SK-N-SH (cell line): ENCODE results near the gene PRDM15. TPM values are rescaled to one million over a fixed set of nuclear protein-coding genes. Genes with fewer than 3 reads are reported as not detected.

ENCODE experiments used
- CTCF ChIA-PET: fragments of 300-600, 350-600 bp; formaldehyde crosslinking; extraction: SDS; loops from one replicate; lab custom pipeline; 2021; lab: Yijun Ruan, JAX
- POLR2A ChIA-PET: fragments of 350-600 bp; sonication (Branson Sonifier 250); formaldehyde crosslinking; extraction: SDS; loops from one replicate; lab custom pipeline; 2020; ENCODE audit warnings: antibody characterized with exemption, inconsistent platforms; lab: Yijun Ruan, JAX
- DNase-seq: peaks from one replicate; pipeline ENCODE4 v3.0.0; 2012
- H2AFZ ChIP-seq: fragments of 200-600 bp; sonication (generic); 2 replicates; pipeline ENCODE4 v1.8.1; 2016; ENCODE audit warnings: antibody characterized with exemption, mild to moderate bottlenecking, low read depth
- H3F3A ChIP-seq: fragments of 200-600 bp; sonication (generic); replicated peaks from 2 replicates; pipeline ENCODE3; 2016; ENCODE audit warnings: antibody characterized with exemption, mild to moderate bottlenecking; ENCODE audit not compliant: insufficient read depth
- H3K27ac ChIP-seq, 2 experiments: fragments of 200-500 bp in 1 of 2; fragments of 200-600 bp in 1 of 2; sonication (Bioruptor generic) in 1 of 2; sonication (generic), shearing (Covaris generic) in 1 of 2; 2 replicates each; pipeline versions ENCODE4 v1.5.1 to v1.6.1; 2014 to 2016; ENCODE audit warnings: low read depth in 2 of 2, inconsistent platforms in 1 of 2, low read length in 1 of 2, mild to moderate bottlenecking in 1 of 2, mixed read lengths in 1 of 2
- H3K27me3 ChIP-seq: fragments of 200-600 bp; sonication (generic), shearing (Covaris generic); 2 replicates; pipeline ENCODE4 v1.6.1; 2016; ENCODE audit warnings: mixed run types; ENCODE audit not compliant: insufficient read depth
- H3K36me3 ChIP-seq, 2 experiments: fragments of 200-500 bp in 1 of 2; fragments of 200-600 bp in 1 of 2; sonication (Bioruptor generic) in 1 of 2; sonication (generic) in 1 of 2; replicated peaks in 1 of 2; 2 replicates each; pipeline versions ENCODE3 to v1.5.1; 2014 to 2016; ENCODE audit warnings: low read length in 1 of 2, mild to moderate bottlenecking in 1 of 2; ENCODE audit not compliant: insufficient read depth in 2 of 2, control insufficient read depth in 1 of 2
- H3K4me1 ChIP-seq, 2 experiments: fragments of 200-500 bp in 1 of 2; fragments of 200-600 bp in 1 of 2; sonication (Bioruptor generic) in 1 of 2; sonication (generic), shearing (Covaris generic) in 1 of 2; 2 replicates each; pipeline versions ENCODE4 v1.5.1 to v1.6.1; 2014 to 2016; ENCODE audit warnings: low read depth in 1 of 2, low read length in 1 of 2, mixed run types in 1 of 2; ENCODE audit not compliant: insufficient read depth in 2 of 2, control insufficient read depth in 1 of 2
- H3K4me2 ChIP-seq: fragments of 200-600 bp; sonication (generic), shearing (Covaris generic); 2 replicates; pipeline ENCODE4 v1.6.1; 2017; ENCODE audit warnings: mixed run types
- H3K4me3 ChIP-seq, 2 experiments: fragments of 200-500 bp in 1 of 2; fragments of 200-600 bp in 1 of 2; sonication (Bioruptor generic) in 1 of 2; sonication (generic), shearing (Covaris generic) in 1 of 2; 2 replicates each; pipeline versions ENCODE4 v1.5.1 to v1.8.1; 2014 to 2016; ENCODE audit warnings: low read depth in 2 of 2, inconsistent platforms in 1 of 2, low read length in 1 of 2, mild to moderate bottlenecking in 1 of 2, mixed read lengths in 1 of 2, moderate library complexity in 1 of 2
- H3K79me2 ChIP-seq: fragments of 200-600 bp; sonication (generic); 2 replicates; pipeline ENCODE4 v1.8.1; 2017; ENCODE audit warnings: mild to moderate bottlenecking; ENCODE audit not compliant: insufficient read depth
- H3K9ac ChIP-seq: fragments of 200-600 bp; sonication (generic); 2 replicates; pipeline ENCODE4 v1.6.1; 2017; ENCODE audit warnings: mixed run types
- H3K9me2 ChIP-seq: fragments of 200-600 bp; sonication (generic); 2 replicates; pipeline ENCODE4 v1.6.1; 2017; ENCODE audit warnings: mixed run types
- H3K9me3 ChIP-seq: fragments of 200-600 bp; sonication (generic); 2 replicates; pipeline ENCODE4 v1.6.1; 2017; ENCODE audit warnings: mixed run types, mild to moderate bottlenecking, moderate library complexity
- H4K20me1 ChIP-seq: fragments of 200-600 bp; sonication (generic); 2 replicates; pipeline ENCODE4 v1.6.1; 2017; ENCODE audit warnings: mild to moderate bottlenecking, mixed run types; ENCODE audit not compliant: insufficient read depth
- CHD2 ChIP-seq: fragments of 150-350 bp; IDR thresholded peaks from 2 replicates; pipeline ENCODE4 v1.6.1; 2018; ENCODE audit warnings: low read length; ENCODE audit not compliant: partially characterized antibody
- CTCF ChIP-seq: fragments of 200-600 bp; sonication (generic); IDR thresholded peaks from 2 replicates; pipeline ENCODE4 v1.6.1; 2017; ENCODE audit warnings: antibody characterized with exemption, mild to moderate bottlenecking, moderate library complexity
- ELF1 ChIP-seq: IDR thresholded peaks from 2 replicates; pipeline ENCODE4 v1.4.0; 2012
- EP300 ChIP-seq, 2 experiments: IDR thresholded peaks; 2 replicates each; pipeline versions ENCODE4 v1.4.0 to v1.6.1; 2012; ENCODE audit warnings: borderline replicate concordance in 1 of 2, low read depth in 1 of 2, low read length in 1 of 2
- FOXM1 ChIP-seq: IDR thresholded peaks from 2 replicates; pipeline ENCODE4 v1.4.0; 2012; ENCODE audit warnings: low read depth, mild to moderate bottlenecking
- JUND ChIP-seq: IDR thresholded peaks from 2 replicates; pipeline ENCODE4 v1.4.0; 2012
- MAX ChIP-seq: IDR thresholded peaks from 2 replicates; pipeline ENCODE4 v1.4.0; 2012; ENCODE audit warnings: low read depth
- PBX3 ChIP-seq: IDR thresholded peaks from 2 replicates; pipeline ENCODE4; 2012
- RAD21 ChIP-seq: IDR thresholded peaks from 2 replicates; pipeline ENCODE4 v1.6.1; 2012; ENCODE audit warnings: mild to moderate bottlenecking, low read length
- RXRA ChIP-seq: IDR thresholded peaks from 2 replicates; pipeline ENCODE4 v1.4.0; 2012; ENCODE audit warnings: low read depth, mild to moderate bottlenecking, borderline replicate concordance
- SMC3 ChIP-seq: IDR thresholded peaks from 2 replicates; pipeline ENCODE4 v1.6.1; 2012; ENCODE audit warnings: low read depth, low read length, improper control_type of control experiment
- TAF1 ChIP-seq: IDR thresholded peaks from 2 replicates; pipeline ENCODE4 v1.6.1; 2012; ENCODE audit warnings: low read depth, mild to moderate bottlenecking, low read length, moderate library complexity, borderline replicate concordance
- TCF12 ChIP-seq: IDR thresholded peaks from 2 replicates; pipeline ENCODE4 v1.4.0; 2012
- YY1 ChIP-seq: IDR thresholded peaks from 2 replicates; pipeline ENCODE4 v1.4.0; 2012; ENCODE audit warnings: low read depth, mild to moderate bottlenecking
- ZBTB33 ChIP-seq: IDR thresholded peaks from 2 replicates; pipeline ENCODE4 v1.4.0; 2012; ENCODE audit warnings: low read depth, borderline replicate concordance
- WGBS: methylation state at CpG from one replicate; pipeline ENCODE4 v1.1.6; 2017; ENCODE audit warnings: low lambda C conversion rate; 5-methylcytosine and 5-hydroxymethylcytosine counted together
- polyA plus RNA-seq, 3 experiments: library from polyadenylated mRNA; depleted of rRNA; stranded (reverse); fragments of >200 nt; gene quantifications; 2 replicates each; pipeline ENCODE4 v1.2.3, GENCODE V29; 2012

PRDM15 gene
- polyA plus RNA-seq, 1 of the 3 experiments (the other 2 are of a cell fraction) = 7.0 TPM

GRCh38 chr21:41816583-41817165, 62.5 kb downstream of the PRDM15 start:
- H3K4me3 ChIP-seq = peak overlapping the region in 1 of 2 experiments; percentile 35; a peak in 1 of 4 replicates
- ChIA-PET POLR2A (no interaction called here), CTCF (interaction anchor here (0.6 to 3.8 kb wide), 69 partner anchors 9 to 679 kb away, joined by 3 to 56 read pairs (median 4); partner anchors contain the start of gene ZBTB21)
- H3K27ac ChIP-seq = peak overlapping the region in 1 of 2 experiments; percentile 37; a peak in 1 of 4 replicates
- H4K20me1 ChIP-seq = 0 out of 2 replicates have a peak, but pooled peaks cover 3% of the 10 kb centered on the region
- peak; percentile 88 for DNase-seq
- no peaks in the 10 kb centered on the region for H3K9me3 ChIP-seq
- no peak overlapping the region for H3K9ac ChIP-seq
- H3K27me3 ChIP-seq = no peaks in the 10 kb centered on the region
- H3F3A ChIP-seq = peaks cover 9% of the 10 kb centered on the region
- TF ChIP-seq RAD21 = peak; percentile 78
- TF ChIP-seq PBX3 = no peak
- TF ChIP-seq MAX = no peak
- TF ChIP-seq EP300 (IDR thresholded peaks at IDR 0.05; ENCODE audit: borderline replicate concordance in 1 of 2, low read depth in 1 of 2, low read length in 1 of 2) = no peak
- peak; percentile 76 for TF ChIP-seq CTCF
- TF ChIP-seq SMC3 = peak; percentile 73
- H3K36me3 ChIP-seq = peaks cover 0 to 17% of the 10 kb centered on the region in 2 experiments
- H3K79me2 ChIP-seq = no peaks in the 10 kb centered on the region
- H2AFZ ChIP-seq = no peak overlapping the region
- H3K4me1 ChIP-seq = peaks cover 0 to 3% of the 10 kb centered on the region in 2 experiments; a peak in 2 of 4 replicates
- no peak overlapping the region for H3K4me2 ChIP-seq
- H3K9me2 ChIP-seq = no peaks in the 10 kb centered on the region
- WGBS = 54% methylated on average over 11 of the region's 12 CpGs

GRCh38 chr21:41815652-41816582, 63.2 kb downstream of the PRDM15 start:
- Histone ChIP-seq H4K20me1 (0 out of 2 replicates have a peak, but pooled peaks cover 3% of the 10 kb centered on the region), H3K9me2 (no peaks in the 10 kb centered on the region), H3K9me3 (no peaks in the 10 kb centered on the region), H3F3A (peaks cover 9% of the 10 kb centered on the region), H3K4me3 (peak overlapping the region in 1 of 2 experiments; percentile 35; a peak in 1 of 4 replicates), H3K4me1 (no peaks in the 10 kb centered on the region; a peak in 2 of 4 replicates), H2AFZ (no peak overlapping the region), H3K27ac (no peak overlapping the region), H3K36me3 (peaks cover 0 to 16% of the 10 kb centered on the region in 2 experiments), H3K79me2 (no peaks in the 10 kb centered on the region), H3K9ac (no peak overlapping the region), H3K27me3 (no peaks in the 10 kb centered on the region), H3K4me2 (no peak overlapping the region)
- ChIA-PET CTCF (interaction anchor here (0.6 to 3.8 kb wide), 63 partner anchors 8 to 680 kb away, joined by 3 to 56 read pairs (median 5); partner anchors contain the start of gene ZBTB21), POLR2A (no interaction called here)
- 93% methylated on average over 27 of the region's 50 CpGs for WGBS
- no peak for DNase-seq
- TF ChIP-seq CTCF = no peak
- no peak for TF ChIP-seq JUND
- TF ChIP-seq TCF12 = no peak
- no peak for TF ChIP-seq YY1
- no peak for TF ChIP-seq RXRA
- TF ChIP-seq CHD2 = no peak
- TF ChIP-seq ELF1 = no peak
- no peak for TF ChIP-seq FOXM1
- TF ChIP-seq TAF1 = no peak
- TF ChIP-seq PBX3 = no peak
- TF ChIP-seq SMC3 = no peak
- TF ChIP-seq ZBTB33 = no peak
